Ectodermal cell (in vitro differentiated cells): Measurements from ENCODE around the gene NR1H3.

Experiments used
- H3K27ac ChIP-seq: 2 replicates; pipeline ENCODE4 v1.7.0; 2013; ENCODE audit warnings: mild to moderate bottlenecking, low read depth, low read length; ENCODE audit not compliant: insufficient read depth, poor library complexity, severe bottlenecking
- H3K27me3 ChIP-seq: 2 replicates; pipeline ENCODE4 v1.7.0; 2013; ENCODE audit warnings: mild to moderate bottlenecking, low read length; ENCODE audit not compliant: insufficient read depth, control insufficient read depth, poor library complexity, severe bottlenecking
- H3K36me3 ChIP-seq: one replicate; pipeline ENCODE4 v1.7.0; 2013; ENCODE audit warnings: low read length; ENCODE audit not compliant: control insufficient read depth, insufficient read depth
- H3K4me1 ChIP-seq: one replicate; pipeline ENCODE4 v1.7.0; 2013; ENCODE audit warnings: low read length; ENCODE audit not compliant: control insufficient read depth, insufficient read depth
- H3K4me3 ChIP-seq: 2 replicates; pipeline ENCODE4 v1.7.0; 2013; ENCODE audit warnings: low read depth, low read length, control low read depth; ENCODE audit not compliant: insufficient read depth
- H3K9me3 ChIP-seq: 2 replicates; pipeline ENCODE4 v1.7.0; 2013; ENCODE audit warnings: mild to moderate bottlenecking, low read length, moderate library complexity; ENCODE audit not compliant: control insufficient read depth
- WGBS, 2 experiments: methylation state at CpG; one replicate each; pipeline ENCODE4 v1.1.7; 2013; ENCODE audit warnings: missing lambda C conversion rate in 2 of 2; 5-methylcytosine and 5-hydroxymethylcytosine counted together

Gene NR1H3

GRCh38 chr11:47269002-47269828, 11.4 kb downstream of the NR1H3 start:
- peaks cover 17% of the 10 kb centered on the region for H3K4me1 ChIP-seq
- peak overlapping the region; percentile 77 for H3K27ac ChIP-seq
- H3K9me3 ChIP-seq = no peaks in the 10 kb centered on the region
- peak overlapping the region; percentile 80 for H3K4me3 ChIP-seq
- no peaks in the 10 kb centered on the region for H3K36me3 ChIP-seq
- H3K27me3 ChIP-seq = no peaks in the 10 kb centered on the region
- 3 to 4% methylated on average over 52 of the region's 52 CpGs for WGBS, 2 experiments

- Histone ChIP-seq H3K9me3 (no peaks in the 10 kb centered on the region), H3K4me3 (peak within 1 kb of the TSS; percentile 80), H3K27ac (peak within 1 kb of the TSS; percentile 77), H3K4me1 (peaks cover 17% of the 10 kb centered on the region), H3K36me3 (no peaks in the 10 kb centered on the region), H3K27me3 (no peaks in the 10 kb centered on the region)
- 0 to 1% methylated on average over 57 of the region's 57 CpGs for WGBS, 2 experiments
Observed at GRCh38 chr11:47269829-47270305, 12.1 kb downstream of the NR1H3 start, which contains the start of gene MADD. Gene MADD, plus strand, starts transcription at chr11:47270133.

GRCh38 chr11:47270331-47271271, 12.8 kb downstream of the NR1H3 start:
- Histone ChIP-seq H3K27me3 (no peaks in the 10 kb centered on the region), H3K27ac (peak overlapping the region; percentile 77), H3K9me3 (no peaks in the 10 kb centered on the region), H3K4me1 (peaks cover 17% of the 10 kb centered on the region), H3K36me3 (peaks cover 2% of the 10 kb centered on the region), H3K4me3 (peak overlapping the region; percentile 80)
- 6 to 7% methylated on average over 34 of the region's 34 CpGs for WGBS, 2 experiments

- Histone ChIP-seq H3K4me1 (peaks cover 17% of the 10 kb centered on the region), H3K9me3 (no peaks in the 10 kb centered on the region), H3K27me3 (no peaks in the 10 kb centered on the region), H3K4me3 (no peak overlapping the region), H3K27ac (no peak overlapping the region), H3K36me3 (peaks cover 10% of the 10 kb centered on the region)
- WGBS, 2 experiments = 80 to 92% methylated on average over 4 of the region's 4 CpGs
Observed at GRCh38 chr11:47271328-47271727, 13.5 kb downstream of the NR1H3 start.

GRCh38 chr11:47271961-47272661, 14.3 kb downstream of the NR1H3 start:
- no peaks in the 10 kb centered on the region for H3K27me3 ChIP-seq
- H3K9me3 ChIP-seq = no peaks in the 10 kb centered on the region
- WGBS, 2 experiments = 85 to 89% methylated on average over 9 to 11 of the region's 11 CpGs
- H3K4me3 ChIP-seq = no peak overlapping the region
- H3K27ac ChIP-seq = no peak overlapping the region
- peaks cover 17% of the 10 kb centered on the region for H3K4me1 ChIP-seq
- peaks cover 17% of the 10 kb centered on the region for H3K36me3 ChIP-seq

GRCh38 chr11:47272706-47273105, 14.9 kb downstream of the NR1H3 start:
- Histone ChIP-seq H3K36me3 (peaks cover 17% of the 10 kb centered on the region), H3K27ac (no peak overlapping the region), H3K4me3 (no peak overlapping the region), H3K4me1 (peaks cover 17% of the 10 kb centered on the region), H3K9me3 (no peaks in the 10 kb centered on the region), H3K27me3 (no peaks in the 10 kb centered on the region)
- WGBS, 2 experiments = 0% methylated on average over 1 of the region's 1 CpG

- Histone ChIP-seq H3K4me3 (no peak overlapping the region), H3K27me3 (no peaks in the 10 kb centered on the region), H3K9me3 (no peaks in the 10 kb centered on the region), H3K27ac (no peak overlapping the region), H3K36me3 (peaks cover 17% of the 10 kb centered on the region), H3K4me1 (peaks cover 8% of the 10 kb centered on the region)
- 96 to 97% methylated on average over 28 of the region's 28 CpGs for WGBS, 2 experiments
Observed at GRCh38 chr11:47274495-47275235, 16.9 kb downstream of the NR1H3 start.

GRCh38 chr11:47276923-47277322, 19.1 kb downstream of the NR1H3 start:
- H3K9me3 ChIP-seq = no peaks in the 10 kb centered on the region
- H3K4me1 ChIP-seq = no peaks in the 10 kb centered on the region
- no peak overlapping the region for H3K4me3 ChIP-seq
- H3K27ac ChIP-seq = no peak overlapping the region
- WGBS, 2 experiments = 97 to 100% methylated on average over 4 of the region's 4 CpGs
- peaks cover 17% of the 10 kb centered on the region for H3K36me3 ChIP-seq
- H3K27me3 ChIP-seq = no peaks in the 10 kb centered on the region

GRCh38 chr11:47278058-47278457, 20.3 kb downstream of the NR1H3 start:
- whole genome bisulfite sequencing, 2 experiments = 91 to 96% methylated on average over 3 of the region's 3 CpGs
- no peak overlapping the region for H3K27ac ChIP-seq
- H3K9me3 ChIP-seq = no peaks in the 10 kb centered on the region
- H3K4me3 ChIP-seq = no peak overlapping the region
- H3K4me1 ChIP-seq = no peaks in the 10 kb centered on the region
- peaks cover 24% of the 10 kb centered on the region for H3K36me3 ChIP-seq
- no peaks in the 10 kb centered on the region for H3K27me3 ChIP-seq
